Esophagus muscularis mucosa (tissue), 4 donors: ENCODE measurements around the gene SGSH.

Experiments
- CTCF ChIP-seq, 3 experiments: fragments of 200-600 bp in 2 of 3; fragments of 450-650 bp in 1 of 3; sonication (generic) in 2 of 3; IDR thresholded peaks; one replicate each; pipeline ENCODE4 v1.5.1; 2017 to 2019; ENCODE audit warnings: antibody characterized with exemption in 3 of 3, mild to moderate bottlenecking in 2 of 3, moderate library complexity in 1 of 3
- EP300 ChIP-seq: sonication (generic); formaldehyde crosslinking; IDR thresholded peaks from one replicate; pipeline ENCODE4 v1.6.1; 2017; ENCODE audit warnings: antibody characterized with exemption
- POLR2A ChIP-seq: fragments of 450-650 bp; IDR thresholded peaks from one replicate; pipeline ENCODE4 v1.6.1; 2017; ENCODE audit warnings: antibody characterized with exemption, moderate library complexity, mild to moderate bottlenecking, low read depth
- POLR2AphosphoS5 ChIP-seq, 2 donors: sonication (generic); formaldehyde crosslinking; IDR thresholded peaks; one replicate each; pipeline ENCODE4 v1.6.1; 2017; ENCODE audit warnings: antibody characterized with exemption in 2 of 2

GRCh38 chr17:80195141-80195540, 25.0 kb downstream of the SGSH start:
- no peak for TF ChIP-seq CTCF (IDR thresholded peaks at IDR 0.05)
- TF ChIP-seq POLR2AphosphoS5 (IDR thresholded peaks at IDR 0.05), result no peak
- TF ChIP-seq EP300, result no peak
- no peak for TF ChIP-seq POLR2A
